A549 (cell line): ENCODE results near the gene TMEM225B.
"Not testable (repeated sequence)": the region's sequence is repeated elsewhere in the genome, so short reads cannot be mapped to it uniquely, and the experiment has no call there.

Source experiments
- CEBPB ChIP-seq, 2 experiments: fragments of >200 bp in 1 of 2; sonication (Bioruptor Twin) in 1 of 2; formaldehyde crosslinking in 1 of 2; IDR thresholded peaks; 2 replicates each; pipeline ENCODE4 v1.6.1; 2012 to 2016
- CHD2 ChIP-seq: fragments of 150-350 bp; IDR thresholded peaks from 2 replicates; pipeline ENCODE4 v1.6.1; 2014; ENCODE audit warnings: low read length; ENCODE audit not compliant: partially characterized antibody
- EP300 ChIP-seq, 2 experiments: fragments of >200 bp; sonication (Bioruptor Twin); formaldehyde crosslinking; IDR thresholded peaks; 2 replicates in 1 of 2; 3 replicates in 1 of 2; pipeline ENCODE4 v1.6.1; 2016 to 2017
- HDAC2 ChIP-seq: fragments of 200-600 bp; sonication (generic); IDR thresholded peaks from 2 replicates; pipeline ENCODE4 v1.6.1; 2016
- MAFK ChIP-seq: fragments of 450-650 bp; IDR thresholded peaks from 2 replicates; pipeline ENCODE4 v1.6.1; 2014; ENCODE audit not compliant: partially characterized antibody
- POLR2A ChIP-seq: IDR thresholded peaks from 2 replicates; pipeline ENCODE4 v1.6.1; 2012; ENCODE audit warnings: mild to moderate bottlenecking, low read length
- RAD21 ChIP-seq, 2 experiments: fragments of >200 bp in 1 of 2; sonication (Bioruptor Twin) in 1 of 2; formaldehyde crosslinking in 1 of 2; IDR thresholded peaks in 1 of 2; conservative IDR thresholded peaks in 1 of 2; 2 replicates in 1 of 2; 3 replicates in 1 of 2; pipeline ENCODE4 v1.6.1; 2012 to 2018; ENCODE audit warnings: inconsistent platforms in 1 of 2
- SREBF2 ChIP-seq: fragments of 450-650 bp; IDR thresholded peaks from 2 replicates; pipeline ENCODE4 v1.6.1; 2014; ENCODE audit warnings: mild to moderate bottlenecking, moderate library complexity
- TF ChIP-seq, protein P1 (sequence below): fragments of >200 bp; sonication (Bioruptor Twin); formaldehyde crosslinking; IDR thresholded peaks from 3 replicates; pipeline ENCODE4 v1.5.1; 2016
- TF ChIP-seq, protein P2 (sequence below): fragments of 200-600 bp; sonication (generic); IDR thresholded peaks from 2 replicates; pipeline ENCODE4 v1.6.1; 2016; ENCODE audit warnings: antibody characterized with exemption, mild to moderate bottlenecking, moderate library complexity
- TF ChIP-seq, protein P3 (sequence below): fragments of >200 bp; sonication (Bioruptor Twin); formaldehyde crosslinking; IDR thresholded peaks from 2 replicates; pipeline ENCODE4 v1.6.1; 2016

DNA sequence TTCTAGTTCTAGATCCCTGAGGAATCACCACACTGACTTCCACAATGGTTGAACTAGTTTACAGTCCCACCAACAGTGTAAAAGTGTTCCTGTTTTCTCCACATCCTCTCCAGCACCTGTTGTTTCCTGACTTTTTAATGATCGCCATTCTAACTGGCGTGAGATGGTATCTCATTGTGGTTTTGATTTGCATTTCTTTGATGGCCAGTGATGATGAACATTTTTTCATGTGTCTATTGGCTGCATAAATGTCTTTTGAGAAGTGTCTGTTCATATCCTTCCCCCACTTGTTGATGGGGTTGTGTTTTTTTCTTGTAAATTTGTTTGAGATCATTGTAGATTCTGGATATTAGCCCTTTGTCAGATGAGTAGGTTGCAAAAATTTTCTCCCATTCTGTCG, 56.6 kb downstream of the TMEM225B start:
- TF ChIP-seq, protein P1, sequence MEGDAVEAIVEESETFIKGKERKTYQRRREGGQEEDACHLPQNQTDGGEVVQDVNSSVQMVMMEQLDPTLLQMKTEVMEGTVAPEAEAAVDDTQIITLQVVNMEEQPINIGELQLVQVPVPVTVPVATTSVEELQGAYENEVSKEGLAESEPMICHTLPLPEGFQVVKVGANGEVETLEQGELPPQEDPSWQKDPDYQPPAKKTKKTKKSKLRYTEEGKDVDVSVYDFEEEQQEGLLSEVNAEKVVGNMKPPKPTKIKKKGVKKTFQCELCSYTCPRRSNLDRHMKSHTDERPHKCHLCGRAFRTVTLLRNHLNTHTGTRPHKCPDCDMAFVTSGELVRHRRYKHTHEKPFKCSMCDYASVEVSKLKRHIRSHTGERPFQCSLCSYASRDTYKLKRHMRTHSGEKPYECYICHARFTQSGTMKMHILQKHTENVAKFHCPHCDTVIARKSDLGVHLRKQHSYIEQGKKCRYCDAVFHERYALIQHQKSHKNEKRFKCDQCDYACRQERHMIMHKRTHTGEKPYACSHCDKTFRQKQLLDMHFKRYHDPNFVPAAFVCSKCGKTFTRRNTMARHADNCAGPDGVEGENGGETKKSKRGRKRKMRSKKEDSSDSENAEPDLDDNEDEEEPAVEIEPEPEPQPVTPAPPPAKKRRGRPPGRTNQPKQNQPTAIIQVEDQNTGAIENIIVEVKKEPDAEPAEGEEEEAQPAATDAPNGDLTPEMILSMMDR = not testable (repeated sequence)
- TF ChIP-seq, protein P2, sequence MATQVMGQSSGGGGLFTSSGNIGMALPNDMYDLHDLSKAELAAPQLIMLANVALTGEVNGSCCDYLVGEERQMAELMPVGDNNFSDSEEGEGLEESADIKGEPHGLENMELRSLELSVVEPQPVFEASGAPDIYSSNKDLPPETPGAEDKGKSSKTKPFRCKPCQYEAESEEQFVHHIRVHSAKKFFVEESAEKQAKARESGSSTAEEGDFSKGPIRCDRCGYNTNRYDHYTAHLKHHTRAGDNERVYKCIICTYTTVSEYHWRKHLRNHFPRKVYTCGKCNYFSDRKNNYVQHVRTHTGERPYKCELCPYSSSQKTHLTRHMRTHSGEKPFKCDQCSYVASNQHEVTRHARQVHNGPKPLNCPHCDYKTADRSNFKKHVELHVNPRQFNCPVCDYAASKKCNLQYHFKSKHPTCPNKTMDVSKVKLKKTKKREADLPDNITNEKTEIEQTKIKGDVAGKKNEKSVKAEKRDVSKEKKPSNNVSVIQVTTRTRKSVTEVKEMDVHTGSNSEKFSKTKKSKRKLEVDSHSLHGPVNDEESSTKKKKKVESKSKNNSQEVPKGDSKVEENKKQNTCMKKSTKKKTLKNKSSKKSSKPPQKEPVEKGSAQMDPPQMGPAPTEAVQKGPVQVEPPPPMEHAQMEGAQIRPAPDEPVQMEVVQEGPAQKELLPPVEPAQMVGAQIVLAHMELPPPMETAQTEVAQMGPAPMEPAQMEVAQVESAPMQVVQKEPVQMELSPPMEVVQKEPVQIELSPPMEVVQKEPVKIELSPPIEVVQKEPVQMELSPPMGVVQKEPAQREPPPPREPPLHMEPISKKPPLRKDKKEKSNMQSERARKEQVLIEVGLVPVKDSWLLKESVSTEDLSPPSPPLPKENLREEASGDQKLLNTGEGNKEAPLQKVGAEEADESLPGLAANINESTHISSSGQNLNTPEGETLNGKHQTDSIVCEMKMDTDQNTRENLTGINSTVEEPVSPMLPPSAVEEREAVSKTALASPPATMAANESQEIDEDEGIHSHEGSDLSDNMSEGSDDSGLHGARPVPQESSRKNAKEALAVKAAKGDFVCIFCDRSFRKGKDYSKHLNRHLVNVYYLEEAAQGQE = not testable (repeated sequence)
- TF ChIP-seq CEBPB (IDR thresholded peaks at IDR 0.05); EP300 (IDR thresholded peaks at IDR 0.05); HDAC2; POLR2A; RAD21 (conservative IDR thresholded peaks at IDR 0.05 in 1 of 2, IDR thresholded peaks at IDR 0.05 in 1 of 2); CHD2; SREBF2; MAFK: not testable (repeated sequence)
- TF ChIP-seq, protein P3, sequence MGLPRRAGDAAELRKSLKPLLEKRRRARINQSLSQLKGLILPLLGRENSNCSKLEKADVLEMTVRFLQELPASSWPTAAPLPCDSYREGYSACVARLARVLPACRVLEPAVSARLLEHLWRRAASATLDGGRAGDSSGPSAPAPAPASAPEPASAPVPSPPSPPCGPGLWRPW = not testable (repeated sequence)
